ENCODE measurements around the gene CHL1. TPM values are rescaled to one million over a fixed set of nuclear protein-coding genes. Genes with fewer than 3 reads are reported as not detected.

CHL1 gene
- total RNA-seq, 4 donors from 2014 or later: 28.2 to 49.2 (median 35.8) TPM

DNA sequence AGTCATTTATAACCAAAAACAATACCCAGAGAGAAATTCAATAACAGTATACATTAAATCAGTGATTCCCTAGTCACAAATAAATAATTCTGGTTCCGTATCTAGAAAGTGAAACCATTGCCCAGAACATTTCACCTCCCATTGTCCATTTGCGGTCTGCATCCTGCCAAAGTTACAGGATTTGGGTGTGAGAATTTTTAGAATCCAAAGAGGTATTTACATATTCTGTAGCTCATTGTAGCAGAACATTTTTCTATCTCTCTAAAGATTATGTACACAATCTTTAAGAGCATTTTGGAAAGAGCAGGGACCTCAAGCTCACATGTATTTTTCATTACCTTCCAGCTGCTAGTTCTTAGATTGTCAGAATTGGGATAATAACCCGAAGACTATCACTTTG, 261.6 kb downstream of the CHL1 start:
- no peaks in the 10 kb centered on the region for H3K36me3 ChIP-seq
- WGBS, 2 donors (ENCODE audit: low coverage in 1 of 2): 28 to 56% methylated on average over 3 of the region's 3 CpGs
- no peak overlapping the region for H3K27ac ChIP-seq
- H3K9me3 ChIP-seq: no peaks in the 10 kb centered on the region
- no peaks in the 10 kb centered on the region for H3K4me1 ChIP-seq
- no peak overlapping the region for H3K4me3 ChIP-seq
- TF ChIP-seq POLR2AphosphoS5 (IDR thresholded peaks at IDR 0.05) (no peak), EP300 (IDR thresholded peaks at IDR 0.05) (no peak), POLR2A (IDR thresholded peaks at IDR 0.05) (no peak)
- TF ChIP-seq, protein P1, sequence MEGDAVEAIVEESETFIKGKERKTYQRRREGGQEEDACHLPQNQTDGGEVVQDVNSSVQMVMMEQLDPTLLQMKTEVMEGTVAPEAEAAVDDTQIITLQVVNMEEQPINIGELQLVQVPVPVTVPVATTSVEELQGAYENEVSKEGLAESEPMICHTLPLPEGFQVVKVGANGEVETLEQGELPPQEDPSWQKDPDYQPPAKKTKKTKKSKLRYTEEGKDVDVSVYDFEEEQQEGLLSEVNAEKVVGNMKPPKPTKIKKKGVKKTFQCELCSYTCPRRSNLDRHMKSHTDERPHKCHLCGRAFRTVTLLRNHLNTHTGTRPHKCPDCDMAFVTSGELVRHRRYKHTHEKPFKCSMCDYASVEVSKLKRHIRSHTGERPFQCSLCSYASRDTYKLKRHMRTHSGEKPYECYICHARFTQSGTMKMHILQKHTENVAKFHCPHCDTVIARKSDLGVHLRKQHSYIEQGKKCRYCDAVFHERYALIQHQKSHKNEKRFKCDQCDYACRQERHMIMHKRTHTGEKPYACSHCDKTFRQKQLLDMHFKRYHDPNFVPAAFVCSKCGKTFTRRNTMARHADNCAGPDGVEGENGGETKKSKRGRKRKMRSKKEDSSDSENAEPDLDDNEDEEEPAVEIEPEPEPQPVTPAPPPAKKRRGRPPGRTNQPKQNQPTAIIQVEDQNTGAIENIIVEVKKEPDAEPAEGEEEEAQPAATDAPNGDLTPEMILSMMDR (IDR thresholded peaks at IDR 0.05): no peak
- ATAC-seq: no peak
- H3K27me3 ChIP-seq: no peaks in the 10 kb centered on the region

DNA sequence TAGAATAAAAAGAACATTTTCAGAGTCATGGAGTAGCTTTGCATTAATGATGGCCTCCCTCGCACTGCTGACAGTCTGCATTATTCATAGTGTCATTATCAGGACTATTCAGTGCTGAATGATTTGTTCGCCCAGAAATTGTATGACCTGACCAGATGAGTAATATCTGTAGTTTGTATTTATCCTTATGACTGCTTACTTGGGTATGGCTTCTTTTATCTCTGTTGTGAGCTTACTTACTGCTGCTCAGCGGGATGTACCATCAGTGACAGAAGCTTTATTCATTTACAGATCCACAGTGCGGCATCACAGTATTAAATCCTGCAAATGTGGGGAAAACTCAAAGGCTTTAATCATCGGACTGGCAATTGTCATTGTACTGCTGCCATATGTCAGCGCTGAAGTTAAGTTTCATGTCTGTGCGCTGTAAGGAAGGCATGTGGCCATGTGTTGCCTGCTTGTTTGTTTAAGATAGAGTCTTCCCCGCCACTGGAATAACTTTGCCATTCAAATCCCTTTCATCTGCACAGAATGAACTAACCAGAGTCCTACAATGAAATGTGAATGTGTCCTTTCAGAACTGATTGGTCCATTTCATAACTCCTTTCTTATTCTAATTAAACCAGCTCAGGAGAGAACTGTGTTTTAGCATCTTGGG, 262.2 kb downstream of the CHL1 start:
- Histone ChIP-seq H3K36me3 (no peaks in the 10 kb centered on the region), H3K4me1 (no peaks in the 10 kb centered on the region), H3K4me3 (no peak overlapping the region), H3K27ac (no peak overlapping the region), H3K9me3 (no peaks in the 10 kb centered on the region), H3K27me3 (no peaks in the 10 kb centered on the region)
- 65% methylated on average over 7 to 8 of the region's 8 CpGs for WGBS, 2 donors (ENCODE audit: low coverage in 1 of 2)
- no peak for TF ChIP-seq POLR2A (IDR thresholded peaks at IDR 0.05)
- no peak for ATAC-seq

Small RNA genes within 50 kb of the gene (small RNA-seq; reads per million reads assigned to genes)
- 0 reads per million in 4 donors for gene RNU6-1194P

All from gastroesophageal sphincter (tissue), 4 donors.